ENCODE measurements around the gene SLC24A4. TPM values are rescaled to one million over a fixed set of nuclear protein-coding genes. Genes with fewer than 3 reads are reported as not detected.

The SLC24A4 gene
- total and polyA plus RNA-seq, 12 donors, result 0.08 to 0.74 (median 0.24) TPM

DNA sequence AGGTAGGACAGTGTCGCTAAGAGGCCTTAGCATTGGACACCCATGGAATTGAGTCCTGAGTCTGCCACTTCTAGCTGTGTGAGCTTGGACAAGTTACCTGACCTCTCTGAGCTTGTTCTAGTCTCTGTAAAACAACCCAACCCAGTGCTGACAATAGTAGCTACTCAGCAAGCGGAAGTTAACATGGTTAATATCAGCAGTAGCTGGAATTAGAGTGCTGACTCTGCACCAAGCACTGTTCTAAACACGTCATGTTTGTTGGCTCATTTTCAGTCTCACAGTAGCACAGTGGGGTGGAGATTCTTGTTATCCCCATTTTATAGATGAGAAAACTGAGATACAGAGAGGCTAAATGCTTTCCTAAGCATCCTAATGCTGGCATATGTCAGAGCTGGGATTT is 143.1 kb downstream of the SLC24A4 start:
- TF ChIP-seq, protein P1, sequence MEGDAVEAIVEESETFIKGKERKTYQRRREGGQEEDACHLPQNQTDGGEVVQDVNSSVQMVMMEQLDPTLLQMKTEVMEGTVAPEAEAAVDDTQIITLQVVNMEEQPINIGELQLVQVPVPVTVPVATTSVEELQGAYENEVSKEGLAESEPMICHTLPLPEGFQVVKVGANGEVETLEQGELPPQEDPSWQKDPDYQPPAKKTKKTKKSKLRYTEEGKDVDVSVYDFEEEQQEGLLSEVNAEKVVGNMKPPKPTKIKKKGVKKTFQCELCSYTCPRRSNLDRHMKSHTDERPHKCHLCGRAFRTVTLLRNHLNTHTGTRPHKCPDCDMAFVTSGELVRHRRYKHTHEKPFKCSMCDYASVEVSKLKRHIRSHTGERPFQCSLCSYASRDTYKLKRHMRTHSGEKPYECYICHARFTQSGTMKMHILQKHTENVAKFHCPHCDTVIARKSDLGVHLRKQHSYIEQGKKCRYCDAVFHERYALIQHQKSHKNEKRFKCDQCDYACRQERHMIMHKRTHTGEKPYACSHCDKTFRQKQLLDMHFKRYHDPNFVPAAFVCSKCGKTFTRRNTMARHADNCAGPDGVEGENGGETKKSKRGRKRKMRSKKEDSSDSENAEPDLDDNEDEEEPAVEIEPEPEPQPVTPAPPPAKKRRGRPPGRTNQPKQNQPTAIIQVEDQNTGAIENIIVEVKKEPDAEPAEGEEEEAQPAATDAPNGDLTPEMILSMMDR (IDR thresholded peaks at IDR 0.05), result no peak
- no peaks in the 10 kb centered on the region for H3K36me3 ChIP-seq
- intact Hi-C loops (cut with DNase I), result loop anchor here in 3 of 10 donors (10.0 kb wide), 3 partner anchors 79 to 219 kb away; no protein-coding TSS in a partner anchor
- H3K4me1 ChIP-seq, result peaks cover 4 to 24% (median 19%) of the 10 kb centered on the region in 9 donors
- H3K9me3 ChIP-seq, result peaks cover 0 to 23% (median 5%) of the 10 kb centered on the region in 11 donors
- no peak for DNase-seq
- ATAC-seq, result peak in 4 of 8 donors; percentile 54 to 71 (median 63)
- peak overlapping the region in 1 of 10 donors; percentile 49 for H3K27ac ChIP-seq
- H3K4me3 ChIP-seq, result no peak overlapping the region
- peaks cover 0 to 7% (median 0%) of the 10 kb centered on the region in 7 donors for H3K27me3 ChIP-seq
- WGBS, 2 donors, result 86 to 94% methylated on average over 3 of the region's 3 CpGs

DNA sequence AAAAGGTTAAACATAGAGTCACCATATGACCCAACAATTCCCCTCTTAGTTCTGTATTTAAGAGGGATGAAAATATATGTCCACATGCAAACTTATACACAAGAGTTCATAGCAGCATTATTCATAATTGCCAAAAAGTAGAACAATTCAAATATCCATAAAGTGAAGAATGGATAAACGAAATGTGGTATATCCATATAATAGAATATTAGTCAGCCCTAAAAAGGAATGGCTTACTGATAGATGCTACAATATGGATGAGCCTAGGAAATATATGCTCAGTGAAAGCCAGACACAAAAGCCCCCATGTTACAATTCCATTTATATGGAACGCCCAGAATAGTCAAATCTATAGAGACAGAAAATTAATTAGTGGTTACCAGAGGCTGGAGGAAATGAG is 146.6 kb downstream of the SLC24A4 start:
- ATAC-seq, result no peak
- no peak overlapping the region for H3K4me3 ChIP-seq
- no peaks in the 10 kb centered on the region for H3K36me3 ChIP-seq
- WGBS, 2 donors, result 95 to 97% methylated on average over 2 of the region's 2 CpGs
- intact Hi-C loops (cut with DNase I), result loop anchor here in 3 of 10 donors (10.0 kb wide), 3 partner anchors 75 to 215 kb away; no protein-coding TSS in a partner anchor
- DNase-seq, result no peak
- TF ChIP-seq, protein P1 (IDR thresholded peaks at IDR 0.05), result no peak
- H3K27me3 ChIP-seq, result no peaks in the 10 kb centered on the region
- H3K27ac ChIP-seq, result no peak overlapping the region
- peaks cover 0 to 25% (median 6%) of the 10 kb centered on the region in 9 donors for H3K4me1 ChIP-seq
- peaks cover 0 to 23% (median 5%) of the 10 kb centered on the region in 11 donors for H3K9me3 ChIP-seq

DNA sequence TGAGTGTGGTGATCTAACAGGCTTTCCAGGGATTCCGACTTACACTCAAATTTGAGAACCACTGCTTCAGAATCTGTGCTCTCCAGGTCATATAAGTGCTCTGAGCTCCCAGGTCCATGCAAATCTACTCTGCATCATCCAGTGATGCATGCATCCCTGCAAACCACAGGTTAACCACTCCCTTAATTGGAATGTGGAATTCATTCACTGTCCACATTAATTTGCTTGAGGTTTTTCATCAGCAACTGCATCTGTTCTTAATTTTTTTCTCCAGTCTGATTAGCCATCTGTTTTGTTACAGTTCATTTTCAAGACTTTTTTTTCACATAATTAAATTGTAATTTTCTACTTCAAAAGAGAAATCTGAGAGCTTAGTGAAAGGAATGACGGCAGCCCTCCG is 147.2 kb downstream of the SLC24A4 start:
- ATAC-seq (no peak), DNase-seq (no peak)
- Histone ChIP-seq H3K4me3 (no peak overlapping the region), H3K9me3 (peaks cover 0 to 23% (median 5%) of the 10 kb centered on the region in 11 donors), H3K4me1 (peaks cover 0 to 29% (median 6%) of the 10 kb centered on the region in 9 donors), H3K27me3 (no peaks in the 10 kb centered on the region), H3K27ac (no peak overlapping the region), H3K36me3 (no peaks in the 10 kb centered on the region)
- TF ChIP-seq, protein P1 (IDR thresholded peaks at IDR 0.05), result no peak
- intact Hi-C loops (cut with DNase I), result no loop called here
- WGBS, 2 donors, result 93 to 96% methylated on average over 3 of the region's 3 CpGs

GRCh38 chr14:92470811-92471210 is 147.8 kb downstream of the SLC24A4 start:
- intact Hi-C loops (cut with DNase I), result no loop called here
- Histone ChIP-seq H3K4me1 (peaks cover 0 to 35% (median 6%) of the 10 kb centered on the region in 9 donors), H3K36me3 (no peaks in the 10 kb centered on the region), H3K27me3 (no peaks in the 10 kb centered on the region), H3K4me3 (no peak overlapping the region), H3K9me3 (peaks cover 0 to 23% (median 5%) of the 10 kb centered on the region in 11 donors), H3K27ac (no peak overlapping the region)
- ATAC-seq (no peak), DNase-seq (no peak)
- TF ChIP-seq, protein P1 (IDR thresholded peaks at IDR 0.05), result no peak
- 98 to 100% methylated on average over 1 of the region's 1 CpG for WGBS, 2 donors

Measured in heart right ventricle (tissue), 16 donors.